H9 (cell line): ENCODE data around the gene LMTK3. TPM values are rescaled to one million over a fixed set of nuclear protein-coding genes. Genes with fewer than 3 reads are reported as not detected.

Experiments
- DNase-seq: peaks from one replicate; pipeline ENCODE4 v3.0.0-alpha.2; 2017
- H2AFZ ChIP-seq: one replicate; pipeline ENCODE4 v1.6.1; 2013; ENCODE audit warnings: mild to moderate bottlenecking, low read length, control low read depth, moderate library complexity
- H2AK5ac ChIP-seq: 2 replicates; pipeline ENCODE4 v1.6.1; 2013; ENCODE audit warnings: low read length, control low read depth, mixed read lengths; ENCODE audit not compliant: insufficient read length
- H2BK120ac ChIP-seq: one replicate; pipeline ENCODE4 v1.6.1; 2013; ENCODE audit warnings: low read depth, mild to moderate bottlenecking, low read length, control low read depth, inconsistent platforms; ENCODE audit not compliant: poor library complexity, severe bottlenecking
- H2BK12ac ChIP-seq: 2 replicates; pipeline ENCODE4 v1.6.1; 2013; ENCODE audit warnings: low read length, control low read depth, mixed read lengths, low read depth; ENCODE audit not compliant: insufficient read length
- H2BK15ac ChIP-seq: 2 replicates; pipeline ENCODE4 v1.6.1; 2013; ENCODE audit warnings: low read depth, low read length, control low read depth
- H2BK20ac ChIP-seq: one replicate; pipeline ENCODE4 v1.6.1; 2013; ENCODE audit warnings: low read depth, mild to moderate bottlenecking, low read length, control low read depth, inconsistent platforms; ENCODE audit not compliant: poor library complexity, severe bottlenecking
- H2BK5ac ChIP-seq: 2 replicates; pipeline ENCODE4 v1.6.1; 2013; ENCODE audit warnings: low read length, control low read depth, mixed read lengths; ENCODE audit not compliant: insufficient read length
- H3K14ac ChIP-seq: 2 replicates; pipeline ENCODE4 v1.6.1; 2013; ENCODE audit warnings: low read length, control low read depth; ENCODE audit not compliant: insufficient read depth
- H3K18ac ChIP-seq: 2 replicates; pipeline ENCODE4 v1.6.1; 2013; ENCODE audit warnings: low read depth, mild to moderate bottlenecking, mixed read lengths, low read length, control low read depth; ENCODE audit not compliant: insufficient read length
- H3K23ac ChIP-seq: 2 replicates; pipeline ENCODE4 v1.6.1; 2013; ENCODE audit warnings: low read length, control low read depth, mixed read lengths, low read depth; ENCODE audit not compliant: insufficient read length
- H3K23me2 ChIP-seq: 2 replicates; pipeline ENCODE4 v1.6.1; 2013; ENCODE audit warnings: low read depth, mild to moderate bottlenecking, mixed read lengths, low read length, control low read depth; ENCODE audit not compliant: insufficient read length, poor library complexity, severe bottlenecking
- H3K27ac ChIP-seq: 2 replicates; pipeline ENCODE4 v1.5.1; 2013; ENCODE audit warnings: low read length, control low read depth, mixed read lengths, low read depth; ENCODE audit not compliant: insufficient read length
- H3K27me3 ChIP-seq: 2 replicates; pipeline ENCODE4 v1.6.1; 2013; ENCODE audit warnings: low read length, control low read depth, inconsistent platforms; ENCODE audit not compliant: insufficient read depth
- H3K4ac ChIP-seq: 2 replicates; pipeline ENCODE4 v1.6.1; 2013; ENCODE audit warnings: low read depth, mild to moderate bottlenecking, control low read depth, inconsistent platforms, low read length, moderate library complexity
- H3K4me1 ChIP-seq: 2 replicates; pipeline ENCODE4 v1.6.1; 2013; ENCODE audit warnings: low read length, control low read depth, inconsistent platforms; ENCODE audit not compliant: insufficient read depth
- H3K4me2 ChIP-seq: 2 replicates; pipeline ENCODE4 v1.6.1; 2013; ENCODE audit warnings: low read length, control low read depth, mixed read lengths; ENCODE audit not compliant: insufficient read length, insufficient read depth
- H3K56ac ChIP-seq: 2 replicates; pipeline ENCODE4 v1.6.1; 2013; ENCODE audit warnings: low read depth, mild to moderate bottlenecking, mixed read lengths, low read length, control low read depth; ENCODE audit not compliant: insufficient read length
- H3K79me1 ChIP-seq: 2 replicates; pipeline ENCODE4 v1.6.1; 2013; ENCODE audit warnings: low read depth, mild to moderate bottlenecking, moderate library complexity, low read length, control low read depth, inconsistent platforms; ENCODE audit not compliant: insufficient read depth, poor library complexity, severe bottlenecking
- H3K79me2 ChIP-seq: 2 replicates; pipeline ENCODE4 v1.6.1; 2013; ENCODE audit warnings: low read length, control low read depth, inconsistent platforms; ENCODE audit not compliant: insufficient read depth
- H3K9ac ChIP-seq: 2 replicates; pipeline ENCODE4 v1.6.1; 2013; ENCODE audit warnings: low read length, control low read depth, mixed read lengths; ENCODE audit not compliant: insufficient read length; ENCODE audit errors: extremely low read depth
- H3K9me3 ChIP-seq: one replicate; pipeline ENCODE4 v1.6.1; 2013; ENCODE audit warnings: low read depth, low read length, inconsistent platforms; ENCODE audit not compliant: control insufficient read depth
- H3T11ph ChIP-seq: one replicate; pipeline ENCODE4 v1.6.1; 2013; ENCODE audit warnings: mild to moderate bottlenecking, low read length, control low read depth, inconsistent platforms
- H4K20me1 ChIP-seq: one replicate; pipeline ENCODE4 v1.6.1; 2013; ENCODE audit not compliant: control insufficient read depth, insufficient read length, insufficient read depth
- H4K5ac ChIP-seq: 2 replicates; pipeline ENCODE4 v1.6.1; 2013; ENCODE audit warnings: low read depth, mild to moderate bottlenecking, mixed read lengths, low read length, control low read depth; ENCODE audit not compliant: insufficient read length
- H4K8ac ChIP-seq: replicated peaks from 2 replicates; pipeline ENCODE4 v1.6.1; 2013; ENCODE audit warnings: low read length, control low read depth, mixed read lengths, low read depth; ENCODE audit not compliant: insufficient read length
- H4K91ac ChIP-seq: 2 replicates; pipeline ENCODE4 v1.6.1; 2013; ENCODE audit warnings: low read depth, mild to moderate bottlenecking, moderate library complexity, mixed read lengths, low read length, control low read depth; ENCODE audit not compliant: insufficient read length
- H3K27ac Mint-ChIP-seq, 3 experiments: 2 replicates in 2 of 3; 3 replicates in 1 of 3; pipeline ENCODE4 v1.8.0; 2020 to 2021; ENCODE audit warnings: mixed read lengths in 3 of 3, mild to moderate bottlenecking in 1 of 3, moderate library complexity in 1 of 3
- H3K27me3 Mint-ChIP-seq: 2 replicates; pipeline ENCODE4 v1.8.0; 2021; ENCODE audit warnings: low read depth, mild to moderate bottlenecking, moderate library complexity, mixed read lengths
- H3K36me3 Mint-ChIP-seq, 3 experiments: 2 replicates in 2 of 3; 3 replicates in 1 of 3; pipeline ENCODE4 v1.8.0; 2020 to 2021; ENCODE audit warnings: low read depth in 3 of 3, mixed read lengths in 3 of 3; ENCODE audit not compliant: insufficient read depth in 1 of 3
- H3K4me1 Mint-ChIP-seq, 2 experiments: 2 replicates each; pipeline ENCODE4 v1.8.0; 2020; ENCODE audit warnings: mixed read lengths in 2 of 2
- H3K4me3 Mint-ChIP-seq, 2 experiments: 2 replicates in 1 of 2; 3 replicates in 1 of 2; pipeline ENCODE4 v1.8.0; 2020 to 2021; ENCODE audit warnings: mild to moderate bottlenecking in 2 of 2, mixed read lengths in 2 of 2, moderate library complexity in 1 of 2
- H3K9me3 Mint-ChIP-seq, 2 experiments: 2 replicates in 1 of 2; 3 replicates in 1 of 2; pipeline ENCODE4 v1.8.0; 2020; ENCODE audit warnings: mild to moderate bottlenecking in 2 of 2, mixed read lengths in 2 of 2, moderate library complexity in 1 of 2
- CTCF ChIP-seq: fragments of 200-600 bp; sonication (generic); conservative IDR thresholded peaks from 3 replicates; pipeline ENCODE4 v1.8.0; 2021; ENCODE audit warnings: antibody characterized with exemption, mild to moderate bottlenecking
- WGBS: extraction: QIAGEN DNeasy Blood & Tissue Kit; methylation state at CpG from one replicate; pipeline ENCODE4 v1.1.7; 2013; ENCODE audit warnings: missing lambda C conversion rate, low lambda C conversion rate, mixed read lengths; ENCODE audit not compliant: insufficient read length; ENCODE audit errors: extremely low coverage; 5-methylcytosine and 5-hydroxymethylcytosine counted together
- total RNA-seq: library from RNA; stranded (reverse); gene quantifications from 2 replicates; pipeline ENCODE4 v1.2.1, GENCODE V29; 2021

Gene LMTK3
- total RNA-seq, 1 experiment from 2014 or later = 14.4 TPM

- Histone ChIP-seq H2AK5ac (no peak overlapping the region), H3K18ac (no peak overlapping the region), H4K5ac (no peak overlapping the region), H2BK12ac (no peak overlapping the region), H3K4me1 (no peaks in the 10 kb centered on the region), H3K56ac (no peak overlapping the region), H3K4ac (no peak overlapping the region), H2BK15ac (no peak overlapping the region), H3K79me1 (no peaks in the 10 kb centered on the region), H4K20me1 (no peaks in the 10 kb centered on the region), H3K23me2 (no peaks in the 10 kb centered on the region), H3T11ph (no peak overlapping the region), H3K9ac (no peak overlapping the region), H3K14ac (no peak overlapping the region), H2AFZ (no peak overlapping the region), H3K79me2 (no peaks in the 10 kb centered on the region), H2BK120ac (no peak overlapping the region), H4K91ac (no peak overlapping the region), H3K27me3 (no peaks in the 10 kb centered on the region), H3K23ac (no peak overlapping the region), H2BK5ac (no peak overlapping the region), H3K9me3 (no peaks in the 10 kb centered on the region), H3K4me2 (no peak overlapping the region), H2BK20ac (no peak overlapping the region), H4K8ac (no peak overlapping the region), H3K27ac (no peak overlapping the region)
- WGBS = no CpG with 5 or more reads among the region's 52 CpGs
- Mint-ChIP-seq H3K4me3 (0 out of 5 replicates have a peak overlapping the region, but pooled peaks of 1 of the 2 experiments have one; percentile 26), H3K36me3 (peaks cover 17 to 59% (median 42%) of the 10 kb centered on the region in 3 experiments), H3K9me3 (no peaks in the 10 kb centered on the region), H3K27me3 (peaks cover 3% of the 10 kb centered on the region; the same call in 1 of the 2 replicates), H3K4me1 (peaks cover 3 to 13% of the 10 kb centered on the region in 2 experiments; a peak in 3 of 4 replicates), H3K27ac (peak overlapping the region in 1 of 3 experiments; percentile 84; a peak in 1 of 7 replicates)
- TF ChIP-seq CTCF = no peak
- DNase-seq = no peak
Measured at GRCh38 chr19:48480558-48481500, 30.8 kb downstream of the LMTK3 start.
